ENCODE data around the gene RPL10A.

- TF ChIP-seq, protein P1, sequence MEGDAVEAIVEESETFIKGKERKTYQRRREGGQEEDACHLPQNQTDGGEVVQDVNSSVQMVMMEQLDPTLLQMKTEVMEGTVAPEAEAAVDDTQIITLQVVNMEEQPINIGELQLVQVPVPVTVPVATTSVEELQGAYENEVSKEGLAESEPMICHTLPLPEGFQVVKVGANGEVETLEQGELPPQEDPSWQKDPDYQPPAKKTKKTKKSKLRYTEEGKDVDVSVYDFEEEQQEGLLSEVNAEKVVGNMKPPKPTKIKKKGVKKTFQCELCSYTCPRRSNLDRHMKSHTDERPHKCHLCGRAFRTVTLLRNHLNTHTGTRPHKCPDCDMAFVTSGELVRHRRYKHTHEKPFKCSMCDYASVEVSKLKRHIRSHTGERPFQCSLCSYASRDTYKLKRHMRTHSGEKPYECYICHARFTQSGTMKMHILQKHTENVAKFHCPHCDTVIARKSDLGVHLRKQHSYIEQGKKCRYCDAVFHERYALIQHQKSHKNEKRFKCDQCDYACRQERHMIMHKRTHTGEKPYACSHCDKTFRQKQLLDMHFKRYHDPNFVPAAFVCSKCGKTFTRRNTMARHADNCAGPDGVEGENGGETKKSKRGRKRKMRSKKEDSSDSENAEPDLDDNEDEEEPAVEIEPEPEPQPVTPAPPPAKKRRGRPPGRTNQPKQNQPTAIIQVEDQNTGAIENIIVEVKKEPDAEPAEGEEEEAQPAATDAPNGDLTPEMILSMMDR (conservative IDR thresholded peaks at IDR 0.05): no peak
- no peak for TF ChIP-seq ZFX (IDR thresholded peaks at IDR 0.05)
Observed at GRCh38 chr6:35426074-35426473, 42.1 kb upstream of the RPL10A start.

All from C4-2B (cell line).